Mesendoderm (in vitro differentiated cells): ENCODE measurements around the gene ARAP1.

ENCODE experiments used
- DNase-seq: peaks from one replicate; pipeline ENCODE4 v3.0.0; 2013
- H2AK5ac ChIP-seq: 2 replicates; pipeline ENCODE4 v1.6.1; 2013; ENCODE audit warnings: low read length, inconsistent platforms
- H2BK120ac ChIP-seq: 2 replicates; pipeline ENCODE4 v1.6.1; 2013; ENCODE audit warnings: low read depth, mild to moderate bottlenecking, low read length, moderate library complexity, mixed read lengths
- H2BK15ac ChIP-seq: replicated peaks from 2 replicates; pipeline ENCODE4 v1.6.1; 2013; ENCODE audit warnings: low read depth, mild to moderate bottlenecking, moderate library complexity
- H2BK5ac ChIP-seq: 2 replicates; pipeline ENCODE4 v1.6.1; 2013; ENCODE audit warnings: low read length, inconsistent platforms
- H3K18ac ChIP-seq: 2 replicates; pipeline ENCODE4 v1.6.1; 2013; ENCODE audit warnings: mild to moderate bottlenecking, low read length, mixed read lengths
- H3K23ac ChIP-seq: one replicate; pipeline ENCODE4 v1.6.1; 2013; ENCODE audit warnings: low read length
- H3K27ac ChIP-seq: 2 replicates; pipeline ENCODE4 v1.5.1; 2013; ENCODE audit warnings: low read depth, mild to moderate bottlenecking, inconsistent platforms, low read length, moderate library complexity
- H3K27me3 ChIP-seq: 2 replicates; pipeline ENCODE4 v1.6.1; 2013; ENCODE audit warnings: low read length, control low read depth, mild to moderate bottlenecking, inconsistent platforms; ENCODE audit not compliant: insufficient read depth, poor library complexity
- H3K36me3 ChIP-seq: 2 replicates; pipeline ENCODE4 v1.6.1; 2013; ENCODE audit warnings: low read length, inconsistent platforms; ENCODE audit not compliant: control insufficient read depth, insufficient read depth
- H3K4ac ChIP-seq: one replicate; pipeline ENCODE4 v1.6.1; 2013; ENCODE audit warnings: low read depth, mild to moderate bottlenecking, low read length, moderate library complexity
- H3K4me1 ChIP-seq: 2 replicates; pipeline ENCODE4 v1.6.1; 2013; ENCODE audit warnings: low read depth, low read length, inconsistent platforms; ENCODE audit not compliant: control insufficient read depth
- H3K4me2 ChIP-seq: 2 replicates; pipeline ENCODE4 v1.6.1; 2013; ENCODE audit warnings: low read length
- H3K4me3 ChIP-seq: 2 replicates; pipeline ENCODE4 v1.5.1; 2013; ENCODE audit warnings: mild to moderate bottlenecking, low read length
- H3K56ac ChIP-seq: one replicate; pipeline ENCODE4 v1.6.1; 2013; ENCODE audit warnings: low read length
- H3K79me1 ChIP-seq: 2 replicates; pipeline ENCODE4 v1.6.1; 2013; ENCODE audit warnings: low read length, inconsistent platforms
- H3K79me2 ChIP-seq: 2 replicates; pipeline ENCODE4 v1.6.1; 2013; ENCODE audit warnings: mild to moderate bottlenecking, low read length; ENCODE audit not compliant: control insufficient read depth, insufficient read depth
- H3K9ac ChIP-seq: 2 replicates; pipeline ENCODE4 v1.6.1; 2013; ENCODE audit warnings: low read length, inconsistent platforms
- H4K5ac ChIP-seq: one replicate; pipeline ENCODE4 v1.6.1; 2013; ENCODE audit warnings: low read length
- H4K8ac ChIP-seq: one replicate; pipeline ENCODE4 v1.6.1; 2013; ENCODE audit warnings: low read depth, mild to moderate bottlenecking, control low read depth, low read length, moderate library complexity
- WGBS: extraction: QIAGEN DNeasy Blood & Tissue Kit; methylation state at CpG from one replicate; pipeline ENCODE4 v1.1.7; 2013; ENCODE audit warnings: low lambda C conversion rate, missing lambda C conversion rate; ENCODE audit not compliant: insufficient coverage; ENCODE audit errors: extremely low coverage; 5-methylcytosine and 5-hydroxymethylcytosine counted together

The ARAP1 gene

GRCh38 chr11:72773291-72773690, 21.1 kb upstream of the ARAP1 start:
- H2AK5ac ChIP-seq: no peak overlapping the region
- H2BK5ac ChIP-seq: no peak overlapping the region
- H3K9ac ChIP-seq: no peak overlapping the region
- no peaks in the 10 kb centered on the region for H3K27me3 ChIP-seq
- H4K5ac ChIP-seq: no peak overlapping the region
- no peak for DNase-seq
- H3K18ac ChIP-seq: no peak overlapping the region
- H3K4ac ChIP-seq: no peak overlapping the region
- H3K79me1 ChIP-seq: no peaks in the 10 kb centered on the region
- H2BK120ac ChIP-seq: no peak overlapping the region
- H3K23ac ChIP-seq: no peak overlapping the region
- no peak overlapping the region for H4K8ac ChIP-seq
- no peak overlapping the region for H3K56ac ChIP-seq
- no peaks in the 10 kb centered on the region for H3K79me2 ChIP-seq
- no peaks in the 10 kb centered on the region for H3K4me1 ChIP-seq
- WGBS: no CpG with 5 or more reads among the region's 5 CpGs
- H3K27ac ChIP-seq: no peak overlapping the region
- no peak overlapping the region for H3K4me2 ChIP-seq
- no peaks in the 10 kb centered on the region for H3K36me3 ChIP-seq
- no peak overlapping the region for H3K4me3 ChIP-seq
- no peak overlapping the region for H2BK15ac ChIP-seq

DNA sequence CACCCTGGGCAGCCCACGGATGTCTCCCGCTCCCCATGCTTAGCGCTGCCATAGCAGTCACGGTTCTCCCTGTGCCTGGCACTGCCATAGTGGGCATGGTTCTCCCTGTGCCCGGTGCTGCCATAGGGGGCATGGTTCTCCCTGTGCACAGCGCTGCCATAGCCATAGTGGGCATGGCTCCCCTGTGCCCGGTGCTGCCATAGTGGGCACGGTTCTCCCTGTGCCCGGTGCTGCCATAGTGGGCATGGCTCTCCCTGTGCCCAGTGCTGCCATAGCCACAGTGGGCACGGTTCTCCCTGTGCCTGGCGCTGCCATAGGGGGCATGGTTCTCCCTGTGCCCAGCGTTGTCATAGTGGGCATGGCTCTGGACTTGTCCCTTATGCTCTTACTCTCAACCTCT, 19.9 kb upstream of the ARAP1 start:
- Histone ChIP-seq H3K23ac (no peak overlapping the region), H3K56ac (no peak overlapping the region), H3K4me2 (no peak overlapping the region), H3K4me3 (no peak overlapping the region), H3K79me2 (no peaks in the 10 kb centered on the region), H3K4me1 (no peaks in the 10 kb centered on the region), H4K5ac (no peak overlapping the region), H3K79me1 (no peaks in the 10 kb centered on the region), H2AK5ac (no peak overlapping the region), H3K27me3 (no peaks in the 10 kb centered on the region), H3K18ac (no peak overlapping the region), H3K4ac (no peak overlapping the region), H2BK120ac (no peak overlapping the region), H2BK15ac (no peak overlapping the region), H3K9ac (no peak overlapping the region), H2BK5ac (no peak overlapping the region), H3K36me3 (no peaks in the 10 kb centered on the region), H4K8ac (no peak overlapping the region), H3K27ac (no peak overlapping the region)
- DNase-seq: no peak
- WGBS: no CpG with 5 or more reads among the region's 12 CpGs

DNA sequence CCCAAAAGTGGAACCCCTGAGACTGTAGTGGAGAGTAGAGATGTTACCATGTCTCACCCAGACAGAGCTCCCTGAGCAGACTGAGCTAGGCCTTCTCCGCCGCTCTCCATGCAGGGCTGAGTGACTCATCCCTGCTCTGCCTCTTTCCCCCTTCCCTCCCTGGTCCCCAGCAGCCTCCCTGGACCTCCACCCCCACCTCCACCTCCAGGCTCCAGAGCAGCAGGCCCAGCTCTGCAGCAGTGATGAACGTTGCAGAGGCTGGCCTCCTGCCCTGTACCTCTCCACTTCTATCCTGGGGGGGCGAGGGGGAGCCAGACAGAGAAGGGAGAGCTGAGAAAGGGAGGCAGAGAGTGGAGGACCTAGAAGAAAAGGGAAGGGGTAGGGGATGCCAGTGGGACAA, 19.3 kb upstream of the ARAP1 start:
- H3K27ac ChIP-seq: no peak overlapping the region

GRCh38 chr11:72770799-72771198, 18.6 kb upstream of the ARAP1 start:
- no peak overlapping the region for H3K23ac ChIP-seq
- no peak overlapping the region for H3K18ac ChIP-seq
- DNase-seq: no peak
- H3K4me3 ChIP-seq: no peak overlapping the region
- no peaks in the 10 kb centered on the region for H3K36me3 ChIP-seq
- H3K27me3 ChIP-seq: no peaks in the 10 kb centered on the region
- no peaks in the 10 kb centered on the region for H3K79me2 ChIP-seq
- no peak overlapping the region for H2AK5ac ChIP-seq
- no peak overlapping the region for H3K56ac ChIP-seq
- no peak overlapping the region for H2BK5ac ChIP-seq
- no CpG with 5 or more reads among the region's 3 CpGs for WGBS
- no peak overlapping the region for H4K5ac ChIP-seq
- no peak overlapping the region for H2BK120ac ChIP-seq
- H3K79me1 ChIP-seq: no peaks in the 10 kb centered on the region
- no peaks in the 10 kb centered on the region for H3K4me1 ChIP-seq
- no peak overlapping the region for H3K27ac ChIP-seq
- no peak overlapping the region for H4K8ac ChIP-seq
- no peak overlapping the region for H3K4me2 ChIP-seq
- no peak overlapping the region for H2BK15ac ChIP-seq
- no peak overlapping the region for H3K4ac ChIP-seq
- no peak overlapping the region for H3K9ac ChIP-seq

More for the DNA sequence above, 19.3 kb upstream of the ARAP1 start:
- Histone ChIP-seq H3K9ac (no peak overlapping the region), H3K18ac (no peak overlapping the region), H2BK120ac (no peak overlapping the region), H2BK5ac (no peak overlapping the region), H3K79me2 (no peaks in the 10 kb centered on the region), H3K4me2 (no peak overlapping the region), H2AK5ac (no peak overlapping the region), H3K36me3 (no peaks in the 10 kb centered on the region), H3K4me3 (no peak overlapping the region), H3K23ac (no peak overlapping the region), H2BK15ac (no peak overlapping the region), H3K56ac (peak overlapping the region; percentile 15), H3K27me3 (no peaks in the 10 kb centered on the region), H3K4me1 (no peaks in the 10 kb centered on the region), H4K8ac (no peak overlapping the region), H3K4ac (no peak overlapping the region), H4K5ac (no peak overlapping the region), H3K79me1 (no peaks in the 10 kb centered on the region)
- WGBS: no CpG with 5 or more reads among the region's 4 CpGs
- peak; percentile 35 for DNase-seq

GRCh38 chr11:72769680-72770079, 17.5 kb upstream of the ARAP1 start:
- H2BK15ac ChIP-seq: no peak overlapping the region
- H3K23ac ChIP-seq: no peak overlapping the region
- H3K4me1 ChIP-seq: no peaks in the 10 kb centered on the region
- H2BK5ac ChIP-seq: no peak overlapping the region
- no peaks in the 10 kb centered on the region for H3K79me2 ChIP-seq
- no peak overlapping the region for H2BK120ac ChIP-seq
- no peaks in the 10 kb centered on the region for H3K27me3 ChIP-seq
- H3K18ac ChIP-seq: no peak overlapping the region
- H4K5ac ChIP-seq: no peak overlapping the region
- no peak overlapping the region for H3K27ac ChIP-seq
- no peak for DNase-seq
- no peak overlapping the region for H4K8ac ChIP-seq
- H3K4me2 ChIP-seq: no peak overlapping the region
- no peak overlapping the region for H2AK5ac ChIP-seq
- H3K79me1 ChIP-seq: no peaks in the 10 kb centered on the region
- H3K56ac ChIP-seq: no peak overlapping the region
- no peak overlapping the region for H3K4me3 ChIP-seq
- H3K36me3 ChIP-seq: no peaks in the 10 kb centered on the region
- no CpG with 5 or more reads among the region's 4 CpGs for WGBS
- no peak overlapping the region for H3K9ac ChIP-seq
- no peak overlapping the region for H3K4ac ChIP-seq

DNA sequence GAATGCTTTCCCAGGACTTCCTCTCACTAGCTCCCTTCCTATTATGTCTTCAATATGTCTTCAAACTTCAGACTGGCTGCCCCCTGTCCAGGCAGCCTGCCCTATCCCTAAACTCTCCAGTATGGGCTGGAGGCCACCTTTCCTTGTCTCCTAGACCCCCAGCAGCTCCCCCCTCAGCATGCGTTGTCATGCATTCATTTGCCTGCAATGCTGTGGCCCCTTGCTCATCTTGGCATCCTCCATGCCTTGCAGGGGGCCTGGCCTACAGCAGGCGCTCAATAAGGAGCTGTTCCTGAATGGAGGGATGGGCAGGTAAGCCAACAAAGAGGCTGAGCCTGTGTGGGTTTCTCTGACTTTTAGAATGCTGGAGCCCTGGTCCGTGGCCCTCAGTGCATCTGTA, 16.4 kb upstream of the ARAP1 start:
- H3K36me3 ChIP-seq: no peaks in the 10 kb centered on the region
- H3K23ac ChIP-seq: no peak overlapping the region
- DNase-seq: no peak
- H3K18ac ChIP-seq: no peak overlapping the region
- H4K5ac ChIP-seq: no peak overlapping the region
- no peaks in the 10 kb centered on the region for H3K79me2 ChIP-seq
- H2AK5ac ChIP-seq: no peak overlapping the region
- no peak overlapping the region for H3K9ac ChIP-seq
- H3K27ac ChIP-seq: no peak overlapping the region
- no peaks in the 10 kb centered on the region for H3K4me1 ChIP-seq
- no peaks in the 10 kb centered on the region for H3K79me1 ChIP-seq
- H3K4me2 ChIP-seq: no peak overlapping the region
- no peak overlapping the region for H2BK5ac ChIP-seq
- no peak overlapping the region for H2BK15ac ChIP-seq
- H3K4ac ChIP-seq: no peak overlapping the region
- H2BK120ac ChIP-seq: no peak overlapping the region
- H3K56ac ChIP-seq: no peak overlapping the region
- no peak overlapping the region for H3K4me3 ChIP-seq
- H3K27me3 ChIP-seq: no peaks in the 10 kb centered on the region
- H4K8ac ChIP-seq: no peak overlapping the region
- no CpG with 5 or more reads among the region's 3 CpGs for WGBS
